ENCODE measurements around the gene ATG12. TPM values are rescaled to one million over a fixed set of nuclear protein-coding genes. Genes with fewer than 3 reads are reported as not detected.
A peak's percentile ranks its signal among the peaks of the same experiment; 100 is the strongest.

ATG12 gene
- total RNA-seq, 6 donors from 2014 or later = 28.3 to 63.0 (median 33.0) TPM

DNA sequence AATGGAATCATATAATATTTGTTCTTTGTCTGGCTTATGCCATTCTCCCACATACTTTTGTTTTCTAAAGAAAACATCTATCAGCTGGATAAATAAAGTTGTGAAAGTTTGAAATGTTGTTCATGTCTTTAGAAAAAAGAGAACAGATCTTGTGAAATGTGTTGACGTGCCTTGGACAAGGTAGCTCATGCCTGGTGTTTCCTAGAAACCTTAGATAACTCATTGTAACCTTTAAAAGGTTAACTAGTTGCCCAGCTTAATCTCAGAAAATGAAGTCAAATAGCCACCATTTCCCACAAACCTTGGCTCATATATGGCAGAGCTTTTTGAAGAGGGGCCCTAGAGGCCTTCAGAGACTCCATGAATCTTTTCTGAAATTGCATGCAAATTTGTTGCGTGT is 40.2 kb downstream of the ATG12 start:
- Histone ChIP-seq H3K36me3 (no peaks in the 10 kb centered on the region), H3K4me1 (no peaks in the 10 kb centered on the region), H3K27ac (no peak overlapping the region), H3K9me3 (no peaks in the 10 kb centered on the region), H3K4me3 (no peak overlapping the region), H3K27me3 (no peaks in the 10 kb centered on the region)
- no peak for TF ChIP-seq EP300 (IDR thresholded peaks at IDR 0.05)
- TF ChIP-seq POLR2A (IDR thresholded peaks at IDR 0.05) = no peak
- TF ChIP-seq, protein P1, sequence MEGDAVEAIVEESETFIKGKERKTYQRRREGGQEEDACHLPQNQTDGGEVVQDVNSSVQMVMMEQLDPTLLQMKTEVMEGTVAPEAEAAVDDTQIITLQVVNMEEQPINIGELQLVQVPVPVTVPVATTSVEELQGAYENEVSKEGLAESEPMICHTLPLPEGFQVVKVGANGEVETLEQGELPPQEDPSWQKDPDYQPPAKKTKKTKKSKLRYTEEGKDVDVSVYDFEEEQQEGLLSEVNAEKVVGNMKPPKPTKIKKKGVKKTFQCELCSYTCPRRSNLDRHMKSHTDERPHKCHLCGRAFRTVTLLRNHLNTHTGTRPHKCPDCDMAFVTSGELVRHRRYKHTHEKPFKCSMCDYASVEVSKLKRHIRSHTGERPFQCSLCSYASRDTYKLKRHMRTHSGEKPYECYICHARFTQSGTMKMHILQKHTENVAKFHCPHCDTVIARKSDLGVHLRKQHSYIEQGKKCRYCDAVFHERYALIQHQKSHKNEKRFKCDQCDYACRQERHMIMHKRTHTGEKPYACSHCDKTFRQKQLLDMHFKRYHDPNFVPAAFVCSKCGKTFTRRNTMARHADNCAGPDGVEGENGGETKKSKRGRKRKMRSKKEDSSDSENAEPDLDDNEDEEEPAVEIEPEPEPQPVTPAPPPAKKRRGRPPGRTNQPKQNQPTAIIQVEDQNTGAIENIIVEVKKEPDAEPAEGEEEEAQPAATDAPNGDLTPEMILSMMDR (IDR thresholded peaks at IDR 0.05) = no peak
- TF ChIP-seq POLR2AphosphoS5 (IDR thresholded peaks at IDR 0.05) = no peak
- ATAC-seq (ENCODE audit: low FRiP score in 2 of 2) = no peak
- DNase-seq = no peak
- WGBS, 2 donors = 90 to 92% methylated on average over 2 of the region's 2 CpGs

GRCh38 chr5:115800108-115800507 is 41.3 kb downstream of the ATG12 start:
- no peak overlapping the region for H3K27ac ChIP-seq
- H3K4me1 ChIP-seq = no peaks in the 10 kb centered on the region
- TF ChIP-seq, protein P1 (IDR thresholded peaks at IDR 0.05) = no peak
- TF ChIP-seq POLR2A (IDR thresholded peaks at IDR 0.05) (no peak), POLR2AphosphoS5 (IDR thresholded peaks at IDR 0.05) (no peak), EP300 (IDR thresholded peaks at IDR 0.05) (no peak)
- DNase-seq (no peak), ATAC-seq (ENCODE audit: low FRiP score in 2 of 2) (peak in 1 of 2 donors; percentile 61)
- no peaks in the 10 kb centered on the region for H3K27me3 ChIP-seq
- WGBS, 2 donors = 80 to 82% methylated on average over 2 of the region's 2 CpGs
- H3K9me3 ChIP-seq = no peaks in the 10 kb centered on the region
- no peak overlapping the region for H3K4me3 ChIP-seq
- no peaks in the 10 kb centered on the region for H3K36me3 ChIP-seq

GRCh38 chr5:115798252-115798651 is 43.1 kb downstream of the ATG12 start:
- Histone ChIP-seq H3K27me3 (no peaks in the 10 kb centered on the region), H3K36me3 (no peaks in the 10 kb centered on the region), H3K9me3 (no peaks in the 10 kb centered on the region), H3K27ac (no peak overlapping the region), H3K4me1 (no peaks in the 10 kb centered on the region), H3K4me3 (no peak overlapping the region)
- TF ChIP-seq POLR2AphosphoS5 (IDR thresholded peaks at IDR 0.05) (no peak), EP300 (IDR thresholded peaks at IDR 0.05) (no peak), POLR2A (IDR thresholded peaks at IDR 0.05) (no peak)
- TF ChIP-seq, protein P1 (IDR thresholded peaks at IDR 0.05) = no peak
- DNase-seq (no peak), ATAC-seq (ENCODE audit: low FRiP score in 2 of 2) (peak in 1 of 2 donors; percentile 19)
- 52% methylated on average over 2 of the region's 2 CpGs for WGBS, 2 donors

- H3K27ac ChIP-seq = no peak overlapping the region
- H3K27me3 ChIP-seq = no peaks in the 10 kb centered on the region
- H3K9me3 ChIP-seq = no peaks in the 10 kb centered on the region
- ATAC-seq (ENCODE audit: low FRiP score in 2 of 2) = no peak
- no peaks in the 10 kb centered on the region for H3K36me3 ChIP-seq
- no peak overlapping the region for H3K4me3 ChIP-seq
- DNase-seq = no peak
- TF ChIP-seq, protein P1 (IDR thresholded peaks at IDR 0.05) = no peak
- TF ChIP-seq POLR2AphosphoS5 (IDR thresholded peaks at IDR 0.05) (no peak), EP300 (IDR thresholded peaks at IDR 0.05) (no peak), POLR2A (IDR thresholded peaks at IDR 0.05) (no peak)
- no peaks in the 10 kb centered on the region for H3K4me1 ChIP-seq
- WGBS, 2 donors = 93 to 98% methylated on average over 3 of the region's 3 CpGs
These were observed 44.7 kb downstream of the ATG12 start for GRCh38 chr5:115796656-115797055.

DNA sequence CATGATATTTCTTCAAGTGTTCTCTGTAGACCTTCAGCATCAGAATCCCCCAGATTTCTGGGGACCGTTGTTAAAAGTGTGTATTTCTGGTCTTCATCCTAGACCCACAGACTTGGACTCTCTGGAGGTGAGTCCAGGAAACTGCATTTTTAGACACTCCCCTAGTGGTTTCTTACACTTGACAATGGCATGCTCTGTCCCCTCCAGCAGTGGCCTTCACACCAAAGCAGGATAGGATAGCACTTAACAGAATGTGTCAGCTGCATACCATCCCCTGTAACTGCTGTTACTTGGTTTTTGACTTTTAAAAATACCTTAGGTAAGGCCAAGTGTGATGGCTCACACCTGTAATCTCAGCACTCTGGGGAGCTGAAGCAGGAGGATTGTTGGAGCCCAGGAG is 45.7 kb downstream of the ATG12 start:
- H3K27ac ChIP-seq = no peak overlapping the region
- H3K4me3 ChIP-seq = no peak overlapping the region
- no peaks in the 10 kb centered on the region for H3K9me3 ChIP-seq
- H3K36me3 ChIP-seq = no peaks in the 10 kb centered on the region
- H3K27me3 ChIP-seq = no peaks in the 10 kb centered on the region
- no peak for ATAC-seq (ENCODE audit: low FRiP score in 2 of 2)
- H3K4me1 ChIP-seq = no peaks in the 10 kb centered on the region
- TF ChIP-seq, protein P1 (IDR thresholded peaks at IDR 0.05) = no peak
- TF ChIP-seq EP300 (IDR thresholded peaks at IDR 0.05) = no peak
- no peak for TF ChIP-seq POLR2A (IDR thresholded peaks at IDR 0.05)
- TF ChIP-seq POLR2AphosphoS5 (IDR thresholded peaks at IDR 0.05) = no peak
- WGBS, 2 donors = 90 to 96% methylated on average over 1 of the region's 1 CpG
- DNase-seq = no peak

All from upper lobe of left lung (tissue), 6 donors.